Measurements from ENCODE around the gene PPP1R12B.
"Not testable (repeated sequence)": the region's sequence is repeated elsewhere in the genome, so short reads cannot be mapped to it uniquely, and the experiment has no call there.

- not testable (repeated sequence) for TF ChIP-seq CTCF (IDR thresholded peaks at IDR 0.05; ENCODE audit: extremely low read depth in 1 of 2, insufficient read depth in 1 of 2, low read depth in 1 of 2, low read length in 2 of 2); POLR2A (IDR thresholded peaks at IDR 0.05; ENCODE audit: low read depth, low read length); POLR2AphosphoS5 (IDR thresholded peaks at IDR 0.05; ENCODE audit: insufficient read depth, low read depth, low read length); EZH2 (IDR thresholded peaks at IDR 0.05; ENCODE audit: borderline replicate concordance, low read depth, low read length, severe bottlenecking)
These were observed 172.3 kb downstream of the PPP1R12B start for GRCh38 chr1:202520857-202521216.
